ENCODE data around the gene RPSA. TPM values are rescaled to one million over a fixed set of nuclear protein-coding genes. Genes with fewer than 3 reads are reported as not detected.

The RPSA gene
- total RNA-seq, 1 experiment from 2014 or later, result 2,077 TPM

GRCh38 chr3:39410893-39411292 lies 4.4 kb downstream of the RPSA start:
- Histone ChIP-seq H3K14ac (ENCODE audit: insufficient read depth, low read length) (no peak overlapping the region), H3K56ac (ENCODE audit: insufficient read length, low read depth, low read length) (no peak overlapping the region), H4K5ac (ENCODE audit: insufficient read length, low read depth, low read length) (no peak overlapping the region), H4K20me1 (ENCODE audit: control insufficient read depth, insufficient read depth, insufficient read length) (no peaks in the 10 kb centered on the region), H3K79me2 (ENCODE audit: insufficient read depth, low read length) (peaks cover 12% of the 10 kb centered on the region; the same call in 1 of the 2 replicates), H4K8ac (replicated peaks; ENCODE audit: insufficient read length, low read depth, low read length) (no peak overlapping the region), H3K79me1 (ENCODE audit: insufficient read depth, low read depth, low read length, poor library complexity, severe bottlenecking) (no peaks in the 10 kb centered on the region), H4K91ac (ENCODE audit: insufficient read length, low read depth, low read length) (no peak overlapping the region), H3K4me1 (ENCODE audit: insufficient read depth, low read length) (peaks cover 3% of the 10 kb centered on the region), H3K18ac (ENCODE audit: insufficient read length, low read depth, low read length) (no peak overlapping the region), H3K23me2 (ENCODE audit: insufficient read length, low read depth, low read length, poor library complexity, severe bottlenecking) (peaks cover 9% of the 10 kb centered on the region), H2AK5ac (ENCODE audit: insufficient read length, low read length) (no peak overlapping the region), H3K23ac (ENCODE audit: insufficient read length, low read depth, low read length) (no peak overlapping the region), H3K27me3 (ENCODE audit: insufficient read depth, low read length) (no peaks in the 10 kb centered on the region), H2BK20ac (ENCODE audit: low read depth, low read length, poor library complexity, severe bottlenecking) (no peak overlapping the region), H3K9me3 (ENCODE audit: control insufficient read depth, low read depth, low read length) (no peaks in the 10 kb centered on the region), H3K9ac (ENCODE audit: extremely low read depth, insufficient read length, low read length) (no peak overlapping the region), H3K4me2 (ENCODE audit: insufficient read depth, insufficient read length, low read length) (no peak overlapping the region), H2AFZ (ENCODE audit: low read length) (no peak overlapping the region), H2BK5ac (ENCODE audit: insufficient read length, low read length) (no peak overlapping the region), H2BK120ac (ENCODE audit: low read depth, low read length, poor library complexity, severe bottlenecking) (no peak overlapping the region), H2BK12ac (ENCODE audit: insufficient read length, low read depth, low read length) (no peak overlapping the region), H3T11ph (ENCODE audit: low read length) (no peak overlapping the region), H2BK15ac (ENCODE audit: low read depth, low read length) (no peak overlapping the region), H3K27ac (ENCODE audit: insufficient read length, low read depth, low read length) (peak overlapping the region; percentile 34), H3K4ac (ENCODE audit: low read depth, low read length) (no peak overlapping the region)
- no peak for DNase-seq
- WGBS (ENCODE audit: extremely low coverage, insufficient read length, low lambda C conversion rate), result no CpG with 5 or more reads among the region's 7 CpGs
- TF ChIP-seq CTCF (conservative IDR thresholded peaks at IDR 0.05), result no peak
- no peak overlapping the region for H3K4me3 Mint-ChIP-seq
- no peaks in the 10 kb centered on the region; a peak in 1 of 5 replicates for H3K9me3 Mint-ChIP-seq
- H3K27me3 Mint-ChIP-seq (ENCODE audit: low read depth), result peaks cover 5% of the 10 kb centered on the region
- H3K4me1 Mint-ChIP-seq, result peaks cover 25 to 26% of the 10 kb centered on the region in 2 experiments
- H3K27ac Mint-ChIP-seq, result peak overlapping the region; percentile 29 to 96 (median 48); a peak in 2 of 7 replicates
- H3K36me3 Mint-ChIP-seq (ENCODE audit: insufficient read depth in 1 of 3, low read depth in 3 of 3), result peaks cover 59 to 83% (median 72%) of the 10 kb centered on the region in 3 experiments
